GM18517 (cell line): Measurements from ENCODE around the gene UBE2L6.

Experiments
- ATAC-seq: cut with Tn5 transposase; IDR thresholded peaks from one replicate; pipeline ENCODE4 v1.9.1; 2021; ENCODE audit warnings: mild to moderate bottlenecking, moderate library complexity; ENCODE audit not compliant: unreplicated experiment

UBE2L6 gene

DNA sequence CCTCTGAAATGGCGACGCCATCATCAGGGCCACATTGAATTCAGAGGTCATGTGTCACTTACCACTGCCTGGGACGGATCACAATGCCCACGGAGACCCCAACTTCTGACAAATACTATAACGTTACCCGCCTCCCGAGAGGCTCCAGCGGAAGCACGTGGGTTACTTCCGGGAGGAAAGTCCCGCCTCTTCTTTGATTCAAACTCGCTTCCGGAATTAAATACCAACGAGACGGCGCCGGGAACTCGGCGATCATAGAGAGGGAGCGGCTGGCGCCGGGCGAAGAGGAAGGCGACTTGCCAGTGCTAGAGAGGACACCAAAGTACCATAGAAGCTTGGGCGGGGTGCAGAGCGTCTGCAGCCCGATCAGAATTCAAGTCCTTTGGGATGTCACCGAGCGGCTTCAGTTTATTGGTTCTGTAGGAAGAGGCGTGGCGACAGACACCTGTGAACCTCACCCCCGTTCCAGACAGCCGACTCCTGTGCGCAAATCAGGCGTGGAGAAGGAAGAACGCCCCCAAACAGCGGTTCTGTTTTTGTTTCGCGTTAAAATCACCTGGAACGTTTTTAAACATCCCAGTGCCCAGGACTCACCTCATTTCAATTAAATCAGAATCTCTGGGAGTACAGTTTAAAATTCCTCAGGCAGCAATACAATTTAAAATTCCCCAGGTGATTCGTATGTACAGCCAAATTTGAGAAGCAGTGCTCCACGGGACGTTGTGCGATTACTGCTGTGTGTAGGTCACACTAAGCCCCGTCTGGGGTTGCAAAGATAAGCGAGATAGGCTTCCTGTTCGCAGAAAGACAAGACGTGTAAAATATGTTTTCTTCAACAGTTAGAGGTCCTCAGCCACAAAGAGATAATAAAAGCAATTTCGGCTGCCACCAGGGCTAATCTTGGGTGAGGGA, 36.6 kb downstream of the UBE2L6 start, which contains the start of gene TIMM10:
TSS of gene TIMM10 (minus strand) at position 159 of the 912 bp plus-strand sequence. CDS start 565 bp downstream, outside the sequence.
- ATAC-seq: peak; percentile 99

DNA sequence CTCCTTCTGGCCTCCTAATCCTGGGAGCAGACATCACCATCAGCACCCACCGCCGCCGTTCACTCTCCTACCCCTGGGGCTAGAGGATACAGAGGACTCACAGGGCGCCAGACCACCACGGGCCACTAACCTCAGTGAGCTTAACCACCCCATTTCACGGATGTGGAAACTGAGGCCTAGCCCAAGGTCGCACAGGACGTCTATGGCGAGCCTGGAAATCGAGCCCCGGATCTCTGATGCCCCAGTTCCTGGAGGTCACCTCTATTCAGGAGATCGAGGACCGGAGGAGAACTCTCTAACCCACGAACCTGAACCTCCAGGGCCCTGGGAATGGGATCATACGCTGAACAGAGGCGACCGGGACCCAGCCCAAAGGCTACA, 37.3 kb downstream of the UBE2L6 start:
- ATAC-seq: no peak

DNA sequence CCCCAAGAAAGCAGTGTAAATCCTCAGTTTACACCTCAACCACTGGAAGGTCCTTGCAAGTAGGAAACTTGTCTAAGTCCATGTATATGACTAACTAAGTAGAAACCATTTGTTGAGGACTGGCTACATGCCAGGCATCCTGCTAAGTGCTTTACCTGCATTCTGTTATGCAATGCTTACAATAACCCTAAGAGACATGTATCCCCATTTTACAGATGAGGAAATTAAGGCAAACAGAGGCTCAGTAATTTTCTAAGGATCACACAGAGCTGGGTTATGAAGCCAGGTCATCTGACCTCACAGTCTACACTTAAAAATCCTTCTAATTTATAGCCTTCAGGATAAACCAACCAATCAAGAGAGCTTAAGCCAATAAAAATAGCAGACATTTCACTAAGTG, 38.5 kb downstream of the UBE2L6 start:
- no peak for ATAC-seq

DNA sequence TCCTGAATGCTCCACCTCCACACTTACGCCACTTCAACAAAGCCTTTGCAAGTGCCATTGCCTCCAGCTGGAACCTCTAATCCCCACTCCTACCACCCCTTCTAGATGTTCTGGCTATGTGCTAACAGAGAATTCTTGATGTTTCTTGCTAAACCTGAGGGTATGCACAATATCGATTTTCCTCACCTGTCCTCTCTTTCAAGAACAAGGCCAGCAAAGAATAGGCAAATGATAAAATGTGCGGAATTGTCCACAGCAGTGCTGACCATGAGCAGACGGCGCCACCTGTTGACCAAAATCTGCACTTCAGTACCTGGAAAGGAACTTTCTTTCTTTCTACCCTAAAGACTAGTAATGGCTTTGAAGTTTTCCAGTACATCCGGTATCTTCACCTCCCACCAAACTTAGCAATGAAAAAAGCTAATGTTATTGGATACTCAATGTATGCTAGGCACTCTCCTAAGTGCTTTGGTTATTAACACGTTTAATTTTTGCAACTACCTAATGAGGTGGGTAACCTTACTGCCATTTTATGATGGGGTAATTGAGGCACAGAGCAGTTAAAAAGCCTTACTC, 40.3 kb downstream of the UBE2L6 start:
- no peak for ATAC-seq

DNA sequence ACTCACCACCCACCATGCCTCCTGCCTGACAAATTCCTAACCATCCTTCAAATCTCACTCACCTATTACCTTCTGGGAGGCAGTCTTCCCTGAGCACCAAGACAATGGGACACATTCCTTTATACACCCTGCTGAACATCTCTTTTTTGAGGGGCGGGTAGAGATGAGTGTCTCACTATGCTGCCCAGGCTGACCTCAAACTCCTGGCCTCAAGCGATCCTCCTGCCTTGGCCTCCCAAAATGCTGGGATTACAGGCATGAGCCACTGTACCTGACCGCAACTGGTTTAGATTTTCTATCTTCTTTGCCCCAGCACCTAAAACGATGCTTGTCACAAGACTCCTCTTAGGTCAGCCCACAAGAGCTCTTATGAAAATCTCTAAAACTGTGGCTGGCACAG, 44.1 kb downstream of the UBE2L6 start:
- no peak for ATAC-seq

DNA sequence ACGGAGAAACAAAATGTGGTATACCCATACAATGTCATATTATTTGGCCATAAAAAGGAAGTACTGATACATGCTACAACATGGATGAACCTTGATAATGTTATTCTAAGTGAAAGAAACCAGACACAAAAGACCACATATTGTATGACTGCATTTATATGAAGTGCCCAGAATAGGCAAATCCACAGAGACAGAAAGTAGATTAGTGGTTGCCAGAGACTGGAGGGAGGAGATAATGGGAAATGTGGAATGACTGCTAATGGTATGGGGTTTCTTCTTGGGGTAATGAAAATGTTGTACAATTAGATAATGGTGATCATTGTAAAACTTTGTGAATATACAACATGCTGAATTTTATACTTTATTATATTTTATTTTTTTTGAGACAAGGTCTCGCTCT, 46.4 kb downstream of the UBE2L6 start:
- no peak for ATAC-seq

DNA sequence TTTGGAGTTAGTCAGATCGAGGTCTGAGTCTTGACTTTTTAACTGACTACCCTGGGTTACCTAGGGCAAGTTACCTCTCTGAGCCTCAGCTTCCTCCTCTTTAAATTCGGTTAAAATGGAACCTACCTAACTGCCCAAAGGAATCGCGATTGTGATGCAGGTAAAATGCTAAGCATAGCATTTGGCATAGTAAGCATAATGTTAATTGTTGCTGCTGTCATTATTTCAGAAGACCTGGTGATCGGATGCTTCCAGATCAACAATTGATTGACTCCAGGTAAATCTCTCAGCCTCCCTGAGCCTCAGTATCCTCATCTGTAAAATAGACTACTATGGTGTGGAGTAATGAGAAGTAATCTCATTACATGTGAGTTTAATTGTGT, 51.4 kb downstream of the UBE2L6 start:
- ATAC-seq: no peak

DNA sequence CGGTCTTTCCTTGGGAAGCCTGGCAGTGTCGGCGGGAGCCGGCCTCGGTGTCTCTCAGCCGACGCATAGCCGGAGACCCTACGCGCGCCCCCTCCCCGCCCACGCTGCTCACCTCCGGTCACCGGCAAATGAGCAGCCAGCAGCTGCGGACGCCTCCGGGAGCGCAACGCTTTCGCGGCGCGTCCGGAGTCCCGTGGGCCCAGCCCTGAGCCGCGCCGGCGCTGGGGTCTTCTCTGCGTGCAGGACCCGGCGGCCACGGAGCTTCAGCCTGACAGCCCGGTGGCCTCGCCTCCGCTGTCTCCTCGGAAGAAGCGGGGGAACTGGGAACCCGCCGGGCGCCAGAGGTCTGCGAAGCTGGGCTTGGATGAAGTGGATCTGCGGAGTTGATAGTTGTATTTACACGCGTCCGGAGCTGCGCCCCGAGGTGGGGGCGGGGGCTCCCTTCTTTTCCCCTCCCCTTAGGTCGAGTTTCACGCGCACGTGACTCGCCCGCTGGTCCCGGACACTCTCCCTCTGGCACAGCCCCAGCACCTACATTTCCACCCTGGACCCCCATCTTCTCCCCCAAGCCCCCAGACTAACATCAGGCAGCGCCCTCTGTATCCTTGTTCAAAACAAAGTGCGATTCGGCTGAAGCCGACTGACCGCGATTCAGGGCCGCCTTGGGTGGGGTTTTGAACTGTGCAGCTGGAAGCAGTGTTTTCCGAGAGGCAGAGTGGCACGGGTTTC, 52.0 kb downstream of the UBE2L6 start, which contains the start of gene SLC43A1:
TSS of gene SLC43A1 (minus strand) at position 371 of the 729 bp plus-strand sequence. CDS start 1,591 bp downstream, outside the sequence.
- peak; percentile 52 for ATAC-seq

DNA sequence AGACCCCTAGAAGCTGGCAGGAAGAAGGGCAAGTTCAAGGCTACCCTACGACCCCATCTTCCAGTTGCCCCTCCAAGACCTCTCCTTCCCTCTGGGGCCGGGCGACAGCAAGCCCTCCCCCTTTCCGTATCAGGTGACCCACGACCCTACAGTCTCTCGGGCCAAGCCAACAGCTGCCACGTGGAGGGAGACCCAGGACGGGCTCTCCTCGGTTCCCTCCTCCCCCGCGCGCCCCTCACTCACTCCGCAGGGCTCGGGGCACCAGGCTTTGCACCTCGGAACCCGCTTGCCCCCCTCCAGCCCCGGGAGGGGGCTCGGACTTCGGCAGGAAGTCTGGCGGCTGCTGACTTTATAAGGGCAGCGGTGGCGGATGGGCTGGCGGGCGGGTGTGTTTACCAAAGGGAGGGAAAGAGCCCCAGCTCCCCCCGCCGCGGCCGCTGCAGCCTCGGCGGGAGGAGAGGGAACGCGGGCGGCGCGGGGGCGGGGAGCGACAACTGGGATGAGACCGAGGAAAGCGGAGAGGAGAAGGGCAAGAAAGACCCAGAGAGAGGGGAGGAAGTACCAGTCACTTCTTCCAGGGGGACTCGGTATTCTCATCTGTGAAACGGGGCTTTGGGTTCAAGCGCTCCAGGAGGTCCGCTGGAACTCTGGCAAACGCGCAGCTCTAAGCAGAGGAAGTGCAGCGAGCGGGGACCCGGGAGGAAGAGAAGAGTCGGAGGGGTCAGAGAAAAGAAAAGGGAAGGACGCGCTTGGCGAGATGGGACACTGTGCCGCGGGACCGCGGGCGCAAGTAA, 52.7 kb downstream of the UBE2L6 start:
- peak; percentile 22 for ATAC-seq

DNA sequence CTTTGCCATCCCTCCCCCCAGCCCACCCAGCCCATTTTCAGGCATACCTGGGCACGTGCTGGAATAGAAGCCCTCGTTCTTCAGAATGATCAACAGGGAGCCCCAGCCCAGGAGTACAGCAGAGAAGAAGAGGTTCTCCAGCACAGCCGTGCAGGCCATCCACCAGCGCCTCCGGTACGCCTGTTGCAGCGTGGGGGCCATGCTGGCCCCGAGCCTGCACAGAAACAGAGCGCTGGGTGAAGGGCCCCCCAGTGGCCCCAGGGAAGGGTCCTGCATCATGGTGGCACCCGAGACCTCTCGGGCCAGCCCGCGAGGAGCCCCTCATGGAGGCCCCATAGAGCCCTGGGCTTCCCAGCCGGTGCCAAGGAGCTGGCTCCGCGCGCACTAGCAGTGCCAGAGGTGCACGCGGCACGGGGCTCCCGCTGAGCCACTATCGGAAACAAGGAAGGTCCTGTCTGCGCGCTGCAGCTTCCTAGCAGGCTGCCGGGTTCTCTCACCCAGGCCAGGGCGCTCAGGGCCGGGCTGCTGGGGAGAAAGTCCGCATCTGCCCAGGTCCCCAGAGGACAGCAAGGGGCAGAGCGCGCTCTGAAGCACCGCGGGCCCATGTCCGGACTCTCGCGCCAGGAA, 53.4 kb downstream of the UBE2L6 start:
- ATAC-seq: peak; percentile 33

DNA sequence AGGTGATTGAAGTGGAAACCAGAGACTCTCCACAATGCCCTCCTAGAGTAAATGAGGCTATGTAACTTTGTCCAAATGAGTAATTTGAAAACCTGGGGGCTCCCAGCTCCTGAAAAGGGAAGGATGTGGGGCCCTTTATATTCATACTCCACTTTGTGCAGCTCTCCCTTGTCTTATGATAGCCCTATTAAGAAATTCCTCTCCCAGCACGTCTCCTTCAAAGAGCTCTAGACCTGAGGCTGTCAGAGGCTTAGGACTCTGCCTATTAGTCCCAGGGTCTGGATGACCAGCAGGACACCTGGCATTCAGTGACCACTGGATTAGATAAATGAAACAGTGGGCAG, 54.0 kb downstream of the UBE2L6 start:
- no peak for ATAC-seq

DNA sequence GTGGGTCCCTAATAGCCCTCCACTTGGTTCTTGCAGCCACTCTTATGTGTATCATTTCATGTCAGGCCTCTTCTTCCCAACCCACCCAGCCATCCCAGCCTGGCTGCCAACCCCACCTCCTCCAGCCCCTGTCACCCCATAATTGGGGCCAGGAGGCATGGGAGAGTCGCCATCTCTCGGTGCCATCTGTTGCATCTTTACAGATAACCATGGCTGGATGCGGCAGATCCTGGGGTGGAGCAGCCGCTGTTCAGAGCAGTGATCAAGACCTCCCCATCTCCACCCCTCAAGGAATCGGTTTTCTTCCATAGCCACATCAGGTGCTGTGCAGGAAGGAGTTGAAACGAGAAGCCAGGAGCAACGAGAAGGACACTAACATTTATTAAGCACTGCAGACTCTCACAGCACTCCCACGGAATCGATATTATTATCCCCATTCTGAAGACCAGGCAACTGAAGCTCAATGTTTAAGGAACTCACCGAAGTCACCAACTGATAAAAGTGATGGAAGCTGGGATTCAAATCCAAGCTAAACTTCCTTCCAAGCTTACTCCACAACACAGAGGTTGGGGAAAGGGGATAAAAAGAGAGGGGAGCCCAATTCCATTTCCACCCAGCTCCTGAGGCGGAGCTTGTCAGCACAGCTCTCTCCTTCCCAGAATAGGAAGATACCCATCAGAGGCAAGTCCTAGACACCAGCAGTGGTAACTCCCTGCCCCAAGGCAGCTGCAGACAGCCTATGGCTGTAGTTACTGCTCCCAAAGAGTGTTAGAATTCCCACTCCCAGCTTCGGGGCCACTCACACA, 54.6 kb downstream of the UBE2L6 start:
- ATAC-seq: no peak

DNA sequence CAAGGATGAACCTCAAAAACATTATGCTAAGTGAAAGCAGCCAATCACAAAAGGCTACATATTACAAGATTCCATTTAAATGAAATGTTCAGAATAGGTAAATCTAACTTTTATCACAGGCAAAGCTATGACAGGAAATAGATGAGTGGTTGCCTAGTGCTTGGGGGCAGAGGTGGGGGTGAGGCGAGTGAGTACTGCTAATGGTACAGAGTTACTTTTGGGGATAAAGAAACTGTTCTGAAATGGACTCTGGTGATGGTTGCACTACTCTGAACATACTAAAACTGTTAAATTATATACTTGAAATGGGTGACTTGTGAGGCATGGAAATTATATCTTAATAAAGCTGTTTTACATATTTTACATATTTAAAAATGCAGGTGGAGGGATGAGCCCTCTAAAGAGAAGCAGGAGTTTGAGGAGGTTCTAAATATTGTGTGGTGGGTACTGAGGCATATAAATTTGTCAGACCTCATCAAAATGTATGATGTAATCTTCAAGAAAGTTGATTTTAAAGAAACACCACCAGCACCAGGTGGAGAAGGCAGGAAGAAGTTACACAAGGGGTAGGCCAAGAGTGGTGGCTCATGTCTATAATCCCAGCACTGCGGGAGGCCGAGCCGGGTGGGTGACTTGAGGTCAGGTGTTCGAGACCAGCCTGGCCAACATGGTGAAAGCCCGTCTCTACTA, 55.6 kb downstream of the UBE2L6 start:
- ATAC-seq: no peak

DNA sequence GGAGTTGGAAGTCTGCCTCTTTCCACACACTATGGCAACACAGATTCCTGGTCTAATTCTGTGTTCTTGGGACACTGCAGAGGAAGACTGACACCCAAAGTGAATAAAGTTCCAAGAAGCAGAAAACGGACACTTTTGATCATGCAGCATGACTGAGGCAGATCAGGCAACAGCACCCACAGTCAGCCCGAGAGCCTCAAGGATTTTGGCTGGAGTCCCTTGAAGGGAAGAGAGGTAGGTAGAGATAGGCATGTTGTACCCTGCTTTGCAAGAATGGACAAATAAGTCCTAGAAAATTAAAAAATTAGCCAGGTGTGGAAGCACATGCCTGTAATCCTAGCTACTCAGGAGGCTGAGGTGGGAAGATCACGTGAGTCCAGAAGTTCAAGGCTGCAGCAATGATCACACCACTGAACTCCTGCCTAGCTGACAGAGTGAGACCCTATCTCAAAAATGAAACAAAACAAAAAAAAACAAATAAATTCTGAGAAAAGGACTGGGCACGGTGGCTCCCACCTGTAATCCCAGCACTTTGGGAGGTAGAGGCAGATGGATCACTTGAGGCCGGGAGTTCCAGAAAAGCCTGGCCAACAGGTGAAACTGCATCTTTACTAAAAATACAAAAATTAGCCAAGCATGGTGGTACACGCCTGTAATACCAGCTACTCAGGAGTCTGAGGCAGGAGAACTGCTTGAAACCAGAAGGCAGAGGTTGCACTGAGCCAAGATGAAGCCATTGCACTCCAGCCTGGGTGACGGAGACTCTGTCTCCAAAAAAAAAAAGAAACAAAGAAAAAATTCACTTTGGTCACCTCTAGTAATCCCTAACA, 58.9 kb downstream of the UBE2L6 start:
- no peak for ATAC-seq

DNA sequence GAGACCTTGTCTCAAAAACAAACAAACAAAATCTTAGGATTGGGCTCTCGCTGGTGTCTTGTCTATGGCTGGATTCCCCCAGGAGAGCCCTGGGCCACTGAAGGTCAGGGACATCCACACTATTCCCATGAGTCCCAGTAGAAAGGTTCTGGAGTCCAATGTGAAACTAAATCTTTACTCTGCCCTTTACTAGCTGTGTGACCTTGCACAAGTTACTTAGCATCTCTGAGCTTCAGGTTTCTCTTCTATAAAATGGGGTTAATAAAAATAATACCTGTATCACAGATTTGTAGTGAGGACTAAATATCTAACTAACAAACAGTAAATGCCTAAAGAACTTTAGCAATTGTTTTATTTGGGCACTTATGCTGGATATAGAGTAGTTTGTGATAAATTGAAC, 61.0 kb downstream of the UBE2L6 start:
- ATAC-seq: no peak

DNA sequence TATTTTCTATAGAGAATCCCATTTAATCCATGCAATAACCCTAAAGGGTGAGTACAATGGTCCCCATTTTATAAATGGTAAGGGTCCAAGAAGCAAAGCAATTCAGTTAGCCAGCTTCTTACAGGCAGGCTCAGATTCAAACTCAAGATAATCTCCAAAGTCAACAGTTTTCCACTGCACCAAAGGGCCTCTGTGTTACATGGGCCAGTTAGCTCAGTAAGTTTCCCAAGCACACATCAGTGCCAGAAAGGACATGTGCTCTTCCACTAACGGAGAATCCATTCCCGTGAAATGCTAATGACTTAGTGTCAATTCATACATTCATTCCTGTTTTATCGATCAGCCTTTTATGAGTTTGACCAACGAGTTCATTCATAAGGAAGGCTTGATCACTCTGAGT, 63.0 kb downstream of the UBE2L6 start:
- ATAC-seq: no peak

DNA sequence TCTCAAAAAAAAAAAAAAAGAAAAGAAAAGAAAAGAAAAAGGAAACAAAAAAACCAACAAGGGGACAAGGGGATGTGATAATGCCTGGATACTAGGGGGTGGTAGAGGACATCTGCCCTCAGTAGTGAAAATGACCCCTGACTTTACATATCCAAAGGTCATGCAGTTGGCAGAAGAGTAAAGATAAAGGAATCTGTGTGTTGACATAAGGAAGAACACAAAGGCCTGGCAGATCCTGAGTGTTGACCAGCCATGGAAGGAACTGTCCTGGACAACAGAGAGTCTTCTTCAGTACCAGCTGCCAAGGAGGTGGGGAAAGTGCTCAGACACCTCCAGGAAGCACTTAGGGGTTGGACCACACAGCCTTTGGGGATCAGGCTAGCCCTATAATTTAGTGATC, 64.6 kb downstream of the UBE2L6 start:
- no peak for ATAC-seq

DNA sequence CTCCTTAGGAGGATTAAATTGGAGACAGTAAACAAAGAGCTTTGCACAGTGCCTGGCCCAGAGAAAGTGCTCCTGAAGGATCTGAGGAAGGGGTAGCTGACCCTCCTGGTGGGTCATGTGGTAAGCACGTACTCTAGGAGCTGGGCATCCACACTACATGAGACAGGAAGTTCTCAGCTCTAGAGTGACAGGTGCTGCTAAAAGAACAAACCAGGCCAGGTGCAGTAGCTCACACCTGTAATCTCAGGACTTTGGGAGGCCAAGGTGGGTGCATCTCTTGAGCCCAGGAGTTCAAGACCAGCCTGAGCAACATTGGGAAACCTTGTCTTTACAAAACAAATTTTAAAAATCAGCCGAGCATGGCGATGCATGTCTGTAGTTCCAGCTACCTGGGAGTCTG, 65.1 kb downstream of the UBE2L6 start:
- no peak for ATAC-seq
